GM12872 (cell line): Measurements from ENCODE around the gene C2orf68.

Source experiments
- CTCF ChIP-seq: IDR thresholded peaks from 3 replicates; pipeline ENCODE4 v1.5.1; 2011; ENCODE audit warnings: low read depth, mild to moderate bottlenecking, low read length, moderate library complexity; ENCODE audit not compliant: insufficient read depth

C2orf68 gene

GRCh38 chr2:85604568-85605339 lies 7.1 kb downstream of the C2orf68 start:
- no peak for TF ChIP-seq CTCF

- peak; percentile 21; the same call in 1 of the 3 replicates for TF ChIP-seq CTCF
These were observed 9.2 kb downstream of the C2orf68 start, which contains the start of gene TMEM150A for GRCh38 chr2:85602476-85603234. Gene TMEM150A, minus strand, starts transcription at chr2:85602698. Its CDS starts 750 bp downstream, at chr2:85601948.

- no peak for TF ChIP-seq CTCF
These were observed 9.9 kb downstream of the C2orf68 start for GRCh38 chr2:85601771-85602475.

GRCh38 chr2:85600951-85601770 lies 10.7 kb downstream of the C2orf68 start:
- no peak for TF ChIP-seq CTCF

- TF ChIP-seq CTCF = no peak
These were observed 11.7 kb downstream of the C2orf68 start for GRCh38 chr2:85600235-85600575.

- no peak for TF ChIP-seq CTCF
These were observed 12.2 kb downstream of the C2orf68 start for GRCh38 chr2:85599468-85600234.
